ENCODE data around the gene ADK. TPM values are rescaled to one million over a fixed set of nuclear protein-coding genes. Genes with fewer than 3 reads are reported as not detected.

The ADK gene
- total and polyA plus RNA-seq, 7 experiments from 2014 or later, result 20.7 to 43.8 (median 25.3) TPM

DNA sequence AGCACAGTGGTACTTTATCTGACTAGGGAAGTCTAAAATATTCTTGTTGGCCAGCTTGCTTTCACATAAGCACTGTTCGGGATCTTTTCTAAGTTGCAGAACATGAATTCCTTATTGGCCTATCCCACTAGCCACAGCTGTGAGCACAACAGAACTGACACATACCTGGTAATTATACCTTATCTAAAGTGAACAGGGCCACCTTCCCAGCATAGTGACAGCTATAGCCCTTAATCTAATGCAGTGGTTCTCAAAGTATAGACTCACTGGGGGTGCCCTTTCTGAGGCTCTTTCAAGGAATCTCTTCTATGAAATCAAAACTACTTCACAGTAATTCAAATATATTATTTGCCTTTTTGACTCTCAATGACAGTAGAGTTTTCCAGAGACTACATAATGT, 490.6 kb downstream of the ADK start:
- H3K4me3 ChIP-seq (ENCODE audit: low read length), result no peak overlapping the region
- CTCF ChIA-PET, result no interaction called here
- intact Hi-C loops (cut with micrococcal nuclease), result no loop called here
- Mint-ChIP-seq H3K4me1 (peaks cover 0 to 6% (median 0%) of the 10 kb centered on the region in 7 donors), H3K36me3 (peaks cover 4 to 36% (median 21%) of the 10 kb centered on the region in 5 donors), H3K27ac (no peak overlapping the region), H3K4me3 (no peak overlapping the region), H3K9me3 (peaks cover 0 to 10% (median 3%) of the 10 kb centered on the region in 11 donors), H3K27me3 (no peaks in the 10 kb centered on the region)
- no peaks in the 10 kb centered on the region for H3K36me3 ChIP-seq (ENCODE audit: control insufficient read depth in 2 of 3, insufficient read depth in 3 of 3, low read length in 3 of 3)
- H3K27ac ChIP-seq (ENCODE audit: low read depth, low read length), result no peak overlapping the region
- no peaks in the 10 kb centered on the region for H3K9me3 ChIP-seq (ENCODE audit: control insufficient read depth in 2 of 3, low read length in 3 of 3)
- ATAC-seq (no peak), DNase-seq (no peak)
- POLR2A ChIA-PET, result no interaction called here
- H3K4me1 ChIP-seq (ENCODE audit: control insufficient read depth in 2 of 2, insufficient read depth in 2 of 2, low read length in 2 of 2), result no peaks in the 10 kb centered on the region
- H3K27me3 ChIP-seq (ENCODE audit: control insufficient read depth in 2 of 2, insufficient read depth in 2 of 2, low read length in 2 of 2), result no peaks in the 10 kb centered on the region

DNA sequence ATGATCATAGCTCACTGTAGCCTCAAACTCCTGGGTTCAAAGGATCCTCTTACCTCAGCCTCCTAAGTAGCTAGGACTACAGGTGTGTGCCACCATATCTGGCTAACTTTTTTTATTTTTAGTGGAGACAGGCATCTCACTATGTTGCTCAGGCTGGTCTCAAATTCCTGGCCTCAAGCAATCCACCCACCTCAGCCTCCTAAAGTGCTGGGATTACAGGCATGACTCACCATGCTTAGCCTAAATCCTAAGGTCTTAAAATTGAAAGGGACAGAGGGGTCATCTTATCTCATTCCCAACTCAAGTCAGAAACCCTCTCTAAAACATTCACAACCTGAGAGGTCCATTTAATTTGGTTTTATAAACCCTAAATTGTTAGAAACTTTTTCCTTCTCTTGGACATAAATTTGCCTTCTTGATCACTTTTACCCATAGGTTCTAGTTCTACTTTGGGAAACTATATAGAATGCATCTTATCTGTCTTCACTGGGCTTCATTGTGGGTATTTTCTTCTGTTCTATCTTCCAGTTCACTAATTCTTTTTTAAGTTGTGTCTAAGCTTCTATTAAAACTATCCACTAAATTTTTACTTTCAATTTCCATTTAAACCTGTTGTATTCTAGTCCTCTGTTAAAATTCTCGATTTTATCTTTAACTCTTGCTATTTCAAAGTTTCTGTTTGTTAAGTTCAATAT, 492.0 kb downstream of the ADK start:
- no peaks in the 10 kb centered on the region for H3K9me3 ChIP-seq (ENCODE audit: control insufficient read depth in 2 of 3, low read length in 3 of 3)
- no peaks in the 10 kb centered on the region for H3K27me3 ChIP-seq (ENCODE audit: control insufficient read depth in 2 of 2, insufficient read depth in 2 of 2, low read length in 2 of 2)
- H3K4me3 Mint-ChIP-seq, result no peak overlapping the region
- CTCF ChIA-PET, result no interaction called here
- peaks cover 0 to 6% (median 0%) of the 10 kb centered on the region in 7 donors for H3K4me1 Mint-ChIP-seq
- peaks cover 0 to 4% (median 0%) of the 10 kb centered on the region in 3 experiments for H3K36me3 ChIP-seq (ENCODE audit: control insufficient read depth in 2 of 3, insufficient read depth in 3 of 3, low read length in 3 of 3)
- H3K27ac Mint-ChIP-seq, result no peak overlapping the region
- no peak overlapping the region for H3K4me3 ChIP-seq (ENCODE audit: low read length)
- ATAC-seq, result no peak
- POLR2A ChIA-PET, result no interaction called here
- intact Hi-C loops (cut with micrococcal nuclease), result no loop called here
- no peaks in the 10 kb centered on the region for H3K4me1 ChIP-seq (ENCODE audit: control insufficient read depth in 2 of 2, insufficient read depth in 2 of 2, low read length in 2 of 2)
- no peaks in the 10 kb centered on the region for H3K27me3 Mint-ChIP-seq
- peaks cover 4 to 36% (median 19%) of the 10 kb centered on the region in 5 donors for H3K36me3 Mint-ChIP-seq
- no peak overlapping the region for H3K27ac ChIP-seq (ENCODE audit: low read depth, low read length)
- DNase-seq, result no peak
- H3K9me3 Mint-ChIP-seq, result peaks cover 0 to 10% (median 3%) of the 10 kb centered on the region in 11 donors

DNA sequence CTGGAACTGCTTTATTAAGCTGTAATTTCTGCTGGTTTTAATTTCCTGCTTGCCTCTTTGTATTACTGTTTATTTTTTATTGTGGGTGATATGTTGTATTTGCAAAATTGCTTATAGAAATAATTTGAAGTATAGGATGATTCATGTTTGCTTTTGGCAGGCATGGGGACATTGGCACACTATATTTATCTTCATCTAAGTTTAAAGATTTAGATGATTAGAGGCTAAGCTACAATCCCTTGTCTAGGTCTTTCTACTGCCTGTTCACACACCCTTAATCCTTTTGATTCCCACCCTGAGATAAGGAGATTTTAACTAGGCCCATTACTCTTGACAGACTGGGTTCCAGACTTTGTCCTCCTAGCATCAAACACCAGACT, 492.6 kb downstream of the ADK start:
- Mint-ChIP-seq H3K9me3 (peaks cover 0 to 10% (median 3%) of the 10 kb centered on the region in 11 donors), H3K27me3 (no peaks in the 10 kb centered on the region), H3K4me1 (peaks cover 0 to 6% (median 0%) of the 10 kb centered on the region in 7 donors), H3K27ac (no peak overlapping the region), H3K36me3 (peaks cover 4 to 30% (median 19%) of the 10 kb centered on the region in 5 donors), H3K4me3 (no peak overlapping the region)
- H3K4me1 ChIP-seq (ENCODE audit: control insufficient read depth in 2 of 2, insufficient read depth in 2 of 2, low read length in 2 of 2), result no peaks in the 10 kb centered on the region
- H3K4me3 ChIP-seq (ENCODE audit: low read length), result no peak overlapping the region
- CTCF ChIA-PET, result no interaction called here
- no peak overlapping the region for H3K27ac ChIP-seq (ENCODE audit: low read depth, low read length)
- ATAC-seq (no peak), DNase-seq (no peak)
- POLR2A ChIA-PET, result no interaction called here
- intact Hi-C loops (cut with micrococcal nuclease), result no loop called here
- H3K9me3 ChIP-seq (ENCODE audit: control insufficient read depth in 2 of 3, low read length in 3 of 3), result no peaks in the 10 kb centered on the region
- peaks cover 0 to 4% (median 0%) of the 10 kb centered on the region in 3 experiments for H3K36me3 ChIP-seq (ENCODE audit: control insufficient read depth in 2 of 3, insufficient read depth in 3 of 3, low read length in 3 of 3)
- H3K27me3 ChIP-seq (ENCODE audit: control insufficient read depth in 2 of 2, insufficient read depth in 2 of 2, low read length in 2 of 2), result no peaks in the 10 kb centered on the region

DNA sequence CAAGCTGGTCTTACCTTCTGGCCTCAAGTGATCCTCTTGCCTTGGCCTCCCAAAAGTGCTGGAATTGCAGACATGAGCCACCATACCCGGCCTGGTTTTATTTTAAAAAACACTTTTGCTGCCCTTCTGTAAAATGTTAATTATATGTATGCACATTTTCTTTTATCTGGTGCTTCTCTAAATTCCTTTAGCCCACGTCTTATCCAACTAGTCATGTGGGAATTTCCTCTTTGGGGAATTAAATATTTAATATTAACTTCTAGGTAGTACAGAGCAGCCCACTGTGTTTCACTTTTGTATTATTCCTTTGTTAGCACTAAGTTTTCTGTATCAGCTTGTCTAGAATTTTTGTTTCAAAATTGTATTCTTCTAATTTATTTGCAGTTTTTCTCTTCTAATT, 493.7 kb downstream of the ADK start:
- no peaks in the 10 kb centered on the region for H3K4me1 ChIP-seq (ENCODE audit: control insufficient read depth in 2 of 2, insufficient read depth in 2 of 2, low read length in 2 of 2)
- no peak overlapping the region for H3K27ac ChIP-seq (ENCODE audit: low read depth, low read length)
- H3K27me3 Mint-ChIP-seq, result no peaks in the 10 kb centered on the region
- H3K27ac Mint-ChIP-seq, result no peak overlapping the region
- ChIA-PET CTCF (interaction anchor here (0.6 kb wide), 1 partner anchor 178 kb away, joined by 3 read pairs; no protein-coding TSS in a partner anchor), POLR2A (no interaction called here)
- H3K9me3 Mint-ChIP-seq, result peaks cover 0 to 10% (median 3%) of the 10 kb centered on the region in 11 donors
- H3K9me3 ChIP-seq (ENCODE audit: control insufficient read depth in 2 of 3, low read length in 3 of 3), result no peaks in the 10 kb centered on the region
- H3K36me3 Mint-ChIP-seq, result peaks cover 4 to 33% (median 22%) of the 10 kb centered on the region in 5 donors
- DNase-seq (no peak), ATAC-seq (no peak)
- peaks cover 0 to 4% (median 0%) of the 10 kb centered on the region in 3 experiments for H3K36me3 ChIP-seq (ENCODE audit: control insufficient read depth in 2 of 3, insufficient read depth in 3 of 3, low read length in 3 of 3)
- no peaks in the 10 kb centered on the region for H3K27me3 ChIP-seq (ENCODE audit: control insufficient read depth in 2 of 2, insufficient read depth in 2 of 2, low read length in 2 of 2)
- intact Hi-C loops (cut with micrococcal nuclease), result loop anchor here in 1 of 2 donors (5.0 kb wide), 1 partner anchor 57 kb away; no protein-coding TSS in a partner anchor
- peaks cover 0 to 6% (median 0%) of the 10 kb centered on the region in 7 donors for H3K4me1 Mint-ChIP-seq
- no peak overlapping the region for H3K4me3 Mint-ChIP-seq
- H3K4me3 ChIP-seq (ENCODE audit: low read length), result no peak overlapping the region

DNA sequence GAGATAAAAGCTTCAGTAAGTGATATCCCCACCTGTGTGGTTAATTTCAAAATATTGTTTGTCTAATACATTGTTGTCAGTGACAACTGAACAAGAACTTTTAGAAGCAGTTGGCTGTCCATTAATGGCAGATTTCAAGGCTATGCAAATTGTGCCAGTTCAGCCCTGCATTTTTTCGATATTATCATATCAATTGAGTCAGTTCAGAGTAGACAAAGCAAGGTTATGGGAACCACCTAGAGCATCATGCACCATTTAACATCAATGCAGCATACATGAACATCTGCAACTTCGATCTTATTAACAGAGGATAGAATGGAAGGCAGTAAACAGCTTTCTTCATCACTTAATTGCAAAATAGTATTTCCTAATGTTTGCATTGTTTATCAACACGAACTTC, 494.7 kb downstream of the ADK start:
- intact Hi-C loops (cut with micrococcal nuclease), result loop anchor here in 1 of 2 donors (5.0 kb wide), 1 partner anchor 58 kb away; no protein-coding TSS in a partner anchor
- DNase-seq (no peak), ATAC-seq (no peak)
- Mint-ChIP-seq H3K27ac (no peak overlapping the region), H3K9me3 (peaks cover 0 to 10% (median 3%) of the 10 kb centered on the region in 11 donors), H3K4me3 (no peak overlapping the region), H3K4me1 (peaks cover 0 to 10% (median 4%) of the 10 kb centered on the region in 7 donors), H3K27me3 (no peaks in the 10 kb centered on the region), H3K36me3 (peaks cover 4 to 33% (median 20%) of the 10 kb centered on the region in 5 donors)
- H3K4me3 ChIP-seq (ENCODE audit: low read length), result no peak overlapping the region
- ChIA-PET POLR2A (no interaction called here), CTCF (interaction anchor here (0.6 kb wide), 1 partner anchor 344 kb away, joined by 4 read pairs; no protein-coding TSS in a partner anchor)
- no peaks in the 10 kb centered on the region for H3K9me3 ChIP-seq (ENCODE audit: control insufficient read depth in 2 of 3, low read length in 3 of 3)
- H3K27ac ChIP-seq (ENCODE audit: low read depth, low read length), result no peak overlapping the region
- H3K27me3 ChIP-seq (ENCODE audit: control insufficient read depth in 2 of 2, insufficient read depth in 2 of 2, low read length in 2 of 2), result no peaks in the 10 kb centered on the region
- no peaks in the 10 kb centered on the region for H3K4me1 ChIP-seq (ENCODE audit: control insufficient read depth in 2 of 2, insufficient read depth in 2 of 2, low read length in 2 of 2)
- H3K36me3 ChIP-seq (ENCODE audit: control insufficient read depth in 2 of 3, insufficient read depth in 3 of 3, low read length in 3 of 3), result peaks cover 0 to 4% (median 0%) of the 10 kb centered on the region in 3 experiments

DNA sequence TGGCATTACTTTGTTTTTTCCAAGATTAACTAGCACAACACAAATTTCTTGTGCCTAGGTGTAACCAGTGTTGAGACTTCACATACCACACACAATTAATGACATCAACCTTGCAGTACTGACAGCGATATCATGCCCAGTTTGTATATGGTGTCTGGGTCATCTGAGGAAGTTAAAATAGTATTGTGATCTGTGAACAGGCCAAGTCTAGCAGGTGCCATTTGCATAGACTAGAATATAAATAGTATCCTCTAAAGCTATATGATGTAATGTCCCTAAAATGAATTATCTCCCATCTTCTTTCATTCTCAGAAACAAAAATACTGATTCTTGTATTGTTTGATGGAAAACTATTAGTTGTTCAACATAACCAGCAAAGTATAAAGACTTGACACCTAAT, 499.6 kb downstream of the ADK start:
- ATAC-seq (no peak), DNase-seq (no peak)
- peaks cover 0 to 28% (median 19%) of the 10 kb centered on the region in 5 donors for H3K36me3 Mint-ChIP-seq
- H3K4me3 Mint-ChIP-seq, result no peak overlapping the region
- peaks cover 0 to 4% (median 0%) of the 10 kb centered on the region in 3 experiments for H3K36me3 ChIP-seq (ENCODE audit: control insufficient read depth in 2 of 3, insufficient read depth in 3 of 3, low read length in 3 of 3)
- no peaks in the 10 kb centered on the region for H3K27me3 Mint-ChIP-seq
- POLR2A ChIA-PET, result interaction anchor here (0.6 kb wide), 1 partner anchor 20 kb away, joined by 3 read pairs; no protein-coding TSS in a partner anchor
- H3K4me3 ChIP-seq (ENCODE audit: low read length), result no peak overlapping the region
- peak overlapping the region in 1 of 9 donors; percentile 32 for H3K27ac Mint-ChIP-seq
- H3K4me1 Mint-ChIP-seq, result peaks cover 0 to 17% (median 8%) of the 10 kb centered on the region in 7 donors
- no peaks in the 10 kb centered on the region for H3K27me3 ChIP-seq (ENCODE audit: control insufficient read depth in 2 of 2, insufficient read depth in 2 of 2, low read length in 2 of 2)
- no peaks in the 10 kb centered on the region for H3K4me1 ChIP-seq (ENCODE audit: control insufficient read depth in 2 of 2, insufficient read depth in 2 of 2, low read length in 2 of 2)
- H3K27ac ChIP-seq (ENCODE audit: low read depth, low read length), result no peak overlapping the region
- intact Hi-C loops (cut with micrococcal nuclease), result no loop called here
- H3K9me3 ChIP-seq (ENCODE audit: control insufficient read depth in 2 of 3, low read length in 3 of 3), result no peaks in the 10 kb centered on the region
- CTCF ChIA-PET, result no interaction called here
- H3K9me3 Mint-ChIP-seq, result peaks cover 0 to 2% (median 0%) of the 10 kb centered on the region in 11 donors
